Right ventricle myocardium superior (tissue), 1 donor: ENCODE results near the gene NUP214. TPM values are rescaled to one million over a fixed set of nuclear protein-coding genes. Genes with fewer than 3 reads are reported as not detected.
"Not testable (repeated sequence)": the region's sequence is repeated elsewhere in the genome, so short reads cannot be mapped to it uniquely, and the experiment has no call there.

ENCODE experiments used
- ATAC-seq: fragments of 200-7000 bp; cut with Tn5 transposase; one replicate; pipeline ENCODE4 v1.9.1; 2020; ENCODE audit warnings: mild to moderate bottlenecking; ENCODE audit not compliant: poor library complexity
- DNase-seq: peaks from one replicate; pipeline ENCODE4 v3.0.0-alpha.2; 2020
- intact Hi-C: fragments of 100-400 bp; cut with DNase I; formaldehyde crosslinking; loops from one replicate; pipeline ENCODE4 v1.11.2; 2022
- total RNA-seq: library from RNA; stranded (reverse); fragmentation: NEBNext Ultra II Directional; extraction: Animal tissue kit (Norgen Biotek cat#: 25700); gene quantifications from one replicate; pipeline ENCODE4 v1.2.1, GENCODE V29; 2021
- donor health status: DM: no; HTN: yes; CAD: no; lungs with severe emphysema.

NUP214 gene
- total RNA-seq, 1 donor from 2014 or later = 22.4 TPM

- ATAC-seq (no peak), DNase-seq (no peak)
- intact Hi-C loops = no loop called here
These were observed 137.1 kb downstream of the NUP214 start for GRCh38 chr9:131262327-131263032.

GRCh38 chr9:131263033-131263343, 137.6 kb downstream of the NUP214 start:
- DNase-seq, ATAC-seq, intact Hi-C loops: not testable (repeated sequence)

GRCh38 chr9:131263701-131264100, 138.3 kb downstream of the NUP214 start:
- no peak for DNase-seq

DNA sequence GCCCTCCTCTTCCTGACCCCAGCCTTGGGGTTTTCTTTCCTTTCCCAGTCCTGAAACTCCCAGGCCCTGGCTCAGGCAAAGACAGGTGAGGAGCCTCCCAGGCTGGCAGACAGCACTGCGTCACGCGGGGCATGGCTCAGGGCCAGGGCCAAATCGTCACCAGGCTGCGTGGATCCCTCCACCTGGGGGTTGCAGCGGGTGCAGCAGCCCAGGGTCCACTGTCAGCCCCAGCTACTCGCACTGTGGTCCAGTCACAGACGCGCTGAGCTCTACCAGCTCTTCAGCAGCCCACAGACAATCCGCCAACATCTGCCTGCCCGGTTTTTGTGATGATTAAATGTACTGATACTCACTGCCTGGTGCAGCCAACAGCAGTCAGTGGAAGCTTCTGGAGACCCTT, 138.8 kb downstream of the NUP214 start:
- intact Hi-C loops = no loop called here
- ATAC-seq (peak; percentile 41), DNase-seq (no peak)

More at GRCh38 chr9:131263701-131264100, 138.3 kb downstream of the NUP214 start:
- ATAC-seq = no peak
- intact Hi-C loops = no loop called here

DNA sequence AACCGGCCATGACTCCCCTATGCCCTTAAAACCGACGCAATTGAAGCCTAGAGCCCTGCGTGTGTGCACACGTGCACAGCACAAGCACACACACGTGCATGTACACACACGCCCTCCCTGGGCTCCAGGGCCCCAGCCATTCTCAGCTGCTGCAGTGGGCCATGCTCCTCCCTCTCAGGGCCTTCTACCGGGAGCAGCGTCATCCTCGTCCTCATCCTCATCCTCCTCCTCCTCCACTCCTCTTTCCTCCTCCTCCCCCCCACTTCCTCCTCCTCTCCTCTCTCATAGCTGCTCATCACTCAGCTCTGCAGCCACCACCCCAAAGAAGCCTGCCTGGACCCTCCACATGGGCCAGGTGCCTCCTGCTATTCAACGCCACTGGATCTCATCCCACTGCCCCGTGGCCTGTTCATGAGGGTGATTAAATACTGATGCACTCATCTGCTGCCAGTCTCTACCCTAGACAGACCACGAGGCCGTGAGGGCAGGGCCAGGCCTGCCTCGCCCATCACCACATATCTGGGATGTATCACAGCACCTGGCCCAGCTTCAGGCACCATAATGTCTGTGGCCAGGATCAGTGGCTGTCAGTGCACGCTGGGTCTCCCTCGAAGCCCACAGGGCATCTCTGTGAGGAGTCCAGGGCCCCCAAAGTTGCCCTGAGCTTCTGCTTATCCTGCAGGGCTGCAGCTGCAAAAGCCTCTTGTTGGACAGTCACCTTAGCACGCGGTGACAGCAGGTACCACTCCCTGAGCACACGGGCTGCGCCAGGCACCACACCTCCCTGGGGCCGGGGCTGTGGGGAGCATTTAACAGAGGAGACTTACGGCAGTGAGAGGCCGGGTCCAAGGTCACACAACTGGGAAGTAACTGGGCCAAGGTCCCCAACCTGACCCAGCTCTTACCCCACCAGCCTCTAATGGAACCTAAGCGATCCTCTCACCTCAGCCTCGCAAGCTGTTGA, 141.2 kb downstream of the NUP214 start:
- DNase-seq (no peak), ATAC-seq (peak; percentile 18)
- intact Hi-C loops = no loop called here

GRCh38 chr9:131270171-131271015, 145.0 kb downstream of the NUP214 start:
- DNase-seq (peak; percentile 87), ATAC-seq (peak; percentile 45)
- intact Hi-C loops = no loop called here

GRCh38 chr9:131271016-131271273, 145.6 kb downstream of the NUP214 start:
- intact Hi-C loops, ATAC-seq: not testable (repeated sequence)

DNA sequence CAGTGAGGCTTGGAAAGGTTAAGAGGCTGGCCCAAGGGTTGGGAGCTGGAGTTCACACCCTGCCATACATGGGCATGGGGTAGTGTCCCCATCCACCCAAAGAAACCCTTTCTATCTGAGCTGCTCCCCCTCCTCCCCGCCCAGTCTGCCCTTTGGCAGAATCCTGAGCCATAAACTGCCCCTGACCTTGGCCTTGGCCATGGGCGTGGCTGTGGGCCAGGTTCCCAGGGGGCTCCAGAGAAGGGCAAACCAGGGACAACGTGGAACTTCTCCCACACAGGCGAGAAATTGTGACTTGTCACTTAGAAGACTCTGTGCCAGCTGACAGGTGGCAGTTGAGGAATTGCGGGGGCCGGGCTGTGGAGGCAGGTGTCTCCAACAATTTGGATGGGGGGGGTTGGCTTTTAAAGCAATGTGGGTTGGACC, 146.1 kb downstream of the NUP214 start:
- intact Hi-C loops = no loop called here
- ATAC-seq (no peak), DNase-seq (no peak)

More at GRCh38 chr9:131271016-131271273, 145.6 kb downstream of the NUP214 start:
- DNase-seq = not testable (repeated sequence)

GRCh38 chr9:131272212-131272611, 146.8 kb downstream of the NUP214 start:
- ATAC-seq (no peak), DNase-seq (no peak)
- intact Hi-C loops = no loop called here

DNA sequence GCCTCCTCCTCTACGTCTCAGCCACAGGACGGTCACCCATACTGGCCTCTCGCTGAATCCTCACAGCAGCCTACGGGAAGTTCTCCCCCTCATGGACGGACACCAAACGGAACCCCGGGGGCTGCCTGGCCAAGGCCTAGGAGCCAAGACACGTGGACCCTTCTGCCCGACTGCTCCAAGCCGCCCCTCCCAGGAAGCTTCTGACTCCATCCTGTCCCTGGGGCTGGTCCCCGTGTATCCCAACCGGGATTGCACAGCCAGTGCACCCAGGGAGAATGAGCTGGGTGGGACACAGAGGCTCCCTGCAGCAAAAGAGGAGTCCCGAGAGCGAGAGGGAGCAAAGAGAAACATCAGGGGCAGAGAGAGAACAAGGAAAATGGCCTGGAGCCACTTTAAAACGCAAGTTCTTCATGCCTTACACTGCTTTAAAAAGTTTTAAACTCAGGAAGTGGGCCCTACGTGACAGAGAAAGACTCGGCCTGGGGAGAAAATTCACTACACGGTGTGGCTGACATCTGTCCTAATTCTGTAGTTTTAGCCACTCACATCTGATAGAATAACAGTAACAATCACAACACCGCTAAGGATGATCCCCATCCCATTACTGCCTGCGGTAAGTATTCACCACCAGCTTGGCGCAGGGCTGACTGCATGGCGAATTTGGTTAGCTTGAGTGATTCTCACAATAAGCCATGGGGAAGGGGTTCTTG, 147.9 kb downstream of the NUP214 start:
- peak; percentile 76 for DNase-seq
- intact Hi-C loops = no loop called here
- no peak for ATAC-seq

DNA sequence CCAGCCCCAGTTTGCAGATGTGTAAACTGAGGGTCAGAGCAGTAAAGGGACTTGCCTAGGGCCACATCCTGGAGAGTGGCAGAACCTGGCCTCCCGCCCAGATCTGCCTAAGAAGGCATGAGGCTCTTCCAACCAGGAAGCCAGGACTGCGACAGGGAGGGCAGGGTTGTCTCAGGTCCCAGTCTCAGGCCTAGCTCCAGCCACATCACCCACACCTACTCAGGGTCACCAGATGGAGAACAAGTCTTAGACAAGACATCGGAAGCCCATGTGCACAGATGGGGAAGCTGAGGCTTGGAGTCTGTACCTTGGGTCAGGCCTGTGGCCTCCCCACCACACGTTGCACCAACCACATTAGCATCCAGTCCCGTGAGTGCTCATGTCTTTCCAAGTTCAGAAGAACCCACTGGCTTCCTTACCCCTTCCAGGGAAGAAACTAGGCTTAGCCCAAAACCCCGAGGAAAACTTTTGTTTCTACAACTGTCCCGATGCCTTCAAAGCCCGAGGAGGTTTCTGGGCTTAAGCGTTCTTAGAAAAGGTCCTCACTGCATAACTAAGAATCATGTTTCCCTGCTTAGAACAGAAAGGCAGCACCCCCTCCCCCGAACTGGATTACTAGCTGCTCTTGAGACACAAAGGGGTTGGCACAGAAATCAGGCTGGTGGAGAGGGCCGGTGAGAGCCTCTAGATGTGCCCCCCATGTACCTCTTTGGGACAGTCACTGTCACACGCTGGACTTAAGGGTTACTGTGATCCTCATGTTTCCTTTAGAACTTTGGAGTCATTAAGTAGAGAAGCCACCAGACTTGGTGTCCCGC, 148.7 kb downstream of the NUP214 start:
- peak; percentile 74 for DNase-seq
- intact Hi-C loops = no loop called here
- ATAC-seq = peak; percentile 2

- ATAC-seq (peak; percentile 45), DNase-seq (peak; percentile 75)
- intact Hi-C loops = loop anchor here (5.0 kb wide), 2 partner anchors 38 to 98 kb away; no protein-coding TSS in a partner anchor
These were observed 149.4 kb downstream of the NUP214 start for GRCh38 chr9:131274674-131275331.

DNA sequence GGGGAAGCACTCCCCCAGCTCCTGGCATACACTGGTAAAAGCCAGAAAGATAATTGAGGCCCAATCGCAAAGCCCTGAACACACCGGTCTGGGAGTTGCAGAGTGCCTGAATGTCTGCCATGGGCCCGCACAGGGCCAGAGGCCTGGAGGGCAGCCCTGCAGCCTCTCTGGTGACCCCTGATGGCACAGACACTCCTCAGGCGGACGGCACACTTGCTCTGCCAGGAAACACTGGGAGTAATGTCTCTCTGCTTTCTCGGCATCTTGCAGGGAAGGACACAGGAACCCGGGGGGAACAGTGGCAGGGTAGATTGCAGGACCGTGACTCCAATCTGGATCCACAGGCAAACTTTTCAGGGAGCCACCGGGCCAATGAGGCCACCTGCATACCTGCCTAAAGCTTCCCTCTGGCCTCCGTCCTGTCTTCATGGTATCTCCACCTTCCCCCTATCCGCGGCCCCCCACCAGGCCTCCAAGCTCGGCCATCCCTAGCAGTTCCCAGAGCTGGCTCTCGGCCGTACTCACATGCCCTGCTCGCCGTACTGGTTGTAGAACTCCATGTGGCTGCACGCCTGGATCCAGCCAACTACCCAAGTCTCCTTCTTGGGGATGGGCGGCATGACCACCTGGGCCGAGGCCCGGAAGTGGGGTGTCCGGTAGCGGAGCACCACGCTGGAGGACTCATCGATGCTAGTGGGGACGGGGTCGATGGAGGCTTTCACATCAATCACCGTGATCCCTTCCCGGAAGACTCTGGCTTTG, 150.1 kb downstream of the NUP214 start:
- intact Hi-C loops = loop anchor here (5.0 kb wide), 2 partner anchors 38 to 98 kb away; no protein-coding TSS in a partner anchor
- peak; percentile 82 for DNase-seq
- peak; percentile 59 for ATAC-seq

- intact Hi-C loops = loop anchor here (5.0 kb wide), 2 partner anchors 39 to 99 kb away; no protein-coding TSS in a partner anchor
- DNase-seq = peak; percentile 89
- ATAC-seq = no peak
These were observed 150.9 kb downstream of the NUP214 start, which contains the start of gene FAM78A for GRCh38 chr9:131276094-131276888. Gene FAM78A, minus strand, starts transcription at chr9:131276510. Its CDS starts 331 bp downstream, at chr9:131276179.

GRCh38 chr9:131276891-131277286, 151.5 kb downstream of the NUP214 start:
- intact Hi-C loops = loop anchor here (5.0 kb wide), 2 partner anchors 40 to 100 kb away; no protein-coding TSS in a partner anchor
- DNase-seq (no peak), ATAC-seq (peak; percentile 11)
